ENCODE results near the gene CYFIP2. TPM values are rescaled to one million over a fixed set of nuclear protein-coding genes. Genes with fewer than 3 reads are reported as not detected.

CYFIP2 gene
- total RNA-seq, 1 experiment from 2014 or later: 74.7 TPM

GRCh38 chr5:157372472-157372822 lies 106.5 kb downstream of the CYFIP2 start:
- Histone ChIP-seq H2BK15ac (ENCODE audit: low read depth, low read length) (no peak overlapping the region), H3K4ac (ENCODE audit: low read depth, low read length) (no peak overlapping the region), H3K9ac (ENCODE audit: extremely low read depth, insufficient read length, low read length) (no peak overlapping the region), H3K27ac (ENCODE audit: insufficient read length, low read depth, low read length) (no peak overlapping the region), H3K4me2 (ENCODE audit: insufficient read depth, insufficient read length, low read length) (no peak overlapping the region), H4K20me1 (ENCODE audit: control insufficient read depth, insufficient read depth, insufficient read length) (no peaks in the 10 kb centered on the region), H3T11ph (ENCODE audit: low read length) (no peak overlapping the region), H2BK20ac (ENCODE audit: low read depth, low read length, poor library complexity, severe bottlenecking) (no peak overlapping the region), H4K8ac (replicated peaks; ENCODE audit: insufficient read length, low read depth, low read length) (no peak overlapping the region), H3K27me3 (ENCODE audit: insufficient read depth, low read length) (no peaks in the 10 kb centered on the region), H2BK120ac (ENCODE audit: low read depth, low read length, poor library complexity, severe bottlenecking) (no peak overlapping the region), H2AK5ac (ENCODE audit: insufficient read length, low read length) (no peak overlapping the region), H2BK5ac (ENCODE audit: insufficient read length, low read length) (no peak overlapping the region), H3K23ac (ENCODE audit: insufficient read length, low read depth, low read length) (no peak overlapping the region), H2BK12ac (ENCODE audit: insufficient read length, low read depth, low read length) (no peak overlapping the region), H4K91ac (ENCODE audit: insufficient read length, low read depth, low read length) (no peak overlapping the region), H3K23me2 (ENCODE audit: insufficient read length, low read depth, low read length, poor library complexity, severe bottlenecking) (no peaks in the 10 kb centered on the region), H3K79me1 (ENCODE audit: insufficient read depth, low read depth, low read length, poor library complexity, severe bottlenecking) (no peaks in the 10 kb centered on the region), H3K79me2 (ENCODE audit: insufficient read depth, low read length) (no peaks in the 10 kb centered on the region), H3K18ac (ENCODE audit: insufficient read length, low read depth, low read length) (no peak overlapping the region), H4K5ac (ENCODE audit: insufficient read length, low read depth, low read length) (no peak overlapping the region), H3K14ac (ENCODE audit: insufficient read depth, low read length) (no peak overlapping the region), H2AFZ (ENCODE audit: low read length) (no peak overlapping the region), H3K9me3 (ENCODE audit: control insufficient read depth, low read depth, low read length) (no peaks in the 10 kb centered on the region), H3K4me1 (ENCODE audit: insufficient read depth, low read length) (no peaks in the 10 kb centered on the region; the same call in 1 of the 2 replicates), H3K56ac (ENCODE audit: insufficient read length, low read depth, low read length) (no peak overlapping the region)
- Mint-ChIP-seq H3K4me3 (no peak overlapping the region), H3K27ac (no peak overlapping the region), H3K4me1 (peaks cover 9 to 12% of the 10 kb centered on the region in 2 experiments), H3K9me3 (no peaks in the 10 kb centered on the region), H3K36me3 (ENCODE audit: insufficient read depth in 1 of 3, low read depth in 3 of 3) (peaks cover 0 to 15% (median 5%) of the 10 kb centered on the region in 3 experiments; a peak in 2 of 7 replicates), H3K27me3 (ENCODE audit: low read depth) (no peaks in the 10 kb centered on the region; the same call in 1 of the 2 replicates)
- no peak for TF ChIP-seq CTCF (conservative IDR thresholded peaks at IDR 0.05)
- no CpG with 5 or more reads among the region's 4 CpGs for WGBS (ENCODE audit: extremely low coverage, insufficient read length, low lambda C conversion rate)
- DNase-seq: no peak
